B cell (primary cell): ENCODE data around the gene LIFR.

ENCODE experiments used
- EZH2 ChIP-seq: IDR thresholded peaks from 2 replicates; pipeline ENCODE4 v1.6.1; 2012; ENCODE audit warnings: borderline replicate concordance, low read depth, mild to moderate bottlenecking, moderate library complexity, low read length; ENCODE audit not compliant: insufficient read depth, poor library complexity, severe bottlenecking
- TF ChIP-seq, protein P1 (sequence below): fragments of 200-600 bp; IDR thresholded peaks from one replicate; pipeline ENCODE4 v1.8.0; 2022; ENCODE audit warnings: antibody characterized with exemption, mild to moderate bottlenecking

DNA sequence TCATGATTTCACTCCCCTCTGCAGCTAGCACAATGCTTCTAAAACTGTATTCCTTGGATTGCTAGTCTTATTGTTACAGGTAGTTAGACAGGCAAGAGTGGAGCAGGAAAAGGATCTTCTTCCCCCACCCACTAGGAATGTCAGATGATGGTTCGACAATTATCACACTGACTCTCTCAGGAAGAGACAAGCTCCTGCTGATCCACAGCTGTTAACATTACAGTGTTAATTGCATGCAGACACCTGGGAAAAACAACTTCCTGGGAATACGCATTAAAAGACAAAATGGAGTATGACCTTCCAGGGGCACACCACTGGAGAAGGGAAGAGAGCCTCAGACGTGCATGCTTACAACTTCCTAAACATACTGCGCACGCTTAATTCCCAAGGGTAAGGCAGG, 46.2 kb upstream of the LIFR start:
- TF ChIP-seq, protein P1, sequence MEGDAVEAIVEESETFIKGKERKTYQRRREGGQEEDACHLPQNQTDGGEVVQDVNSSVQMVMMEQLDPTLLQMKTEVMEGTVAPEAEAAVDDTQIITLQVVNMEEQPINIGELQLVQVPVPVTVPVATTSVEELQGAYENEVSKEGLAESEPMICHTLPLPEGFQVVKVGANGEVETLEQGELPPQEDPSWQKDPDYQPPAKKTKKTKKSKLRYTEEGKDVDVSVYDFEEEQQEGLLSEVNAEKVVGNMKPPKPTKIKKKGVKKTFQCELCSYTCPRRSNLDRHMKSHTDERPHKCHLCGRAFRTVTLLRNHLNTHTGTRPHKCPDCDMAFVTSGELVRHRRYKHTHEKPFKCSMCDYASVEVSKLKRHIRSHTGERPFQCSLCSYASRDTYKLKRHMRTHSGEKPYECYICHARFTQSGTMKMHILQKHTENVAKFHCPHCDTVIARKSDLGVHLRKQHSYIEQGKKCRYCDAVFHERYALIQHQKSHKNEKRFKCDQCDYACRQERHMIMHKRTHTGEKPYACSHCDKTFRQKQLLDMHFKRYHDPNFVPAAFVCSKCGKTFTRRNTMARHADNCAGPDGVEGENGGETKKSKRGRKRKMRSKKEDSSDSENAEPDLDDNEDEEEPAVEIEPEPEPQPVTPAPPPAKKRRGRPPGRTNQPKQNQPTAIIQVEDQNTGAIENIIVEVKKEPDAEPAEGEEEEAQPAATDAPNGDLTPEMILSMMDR: no peak
- TF ChIP-seq EZH2: no peak
